ENCODE data around the gene ARRB1. TPM values are rescaled to one million over a fixed set of nuclear protein-coding genes. Genes with fewer than 3 reads are reported as not detected.
A peak's percentile ranks its signal among the peaks of the same experiment; 100 is the strongest.

ARRB1 gene
- total RNA-seq, 2 experiments from 2014 or later, result 42.6 to 69.3 TPM

GRCh38 chr11:75320643-75321042 is 30.8 kb downstream of the ARRB1 start:
- Mint-ChIP-seq H3K27me3 (no peaks in the 10 kb centered on the region), H3K27ac (no peak overlapping the region), H3K4me3 (no peak overlapping the region), H3K9me3 (ENCODE audit: low read depth) (no peaks in the 10 kb centered on the region), H3K36me3 (no peaks in the 10 kb centered on the region), H3K4me1 (peaks cover 16% of the 10 kb centered on the region)
- CTCF ChIA-PET, result no interaction called here
- DNase-seq, result no peak
- no peak for ATAC-seq

- no peak overlapping the region for H3K27ac Mint-ChIP-seq
- peaks cover 21% of the 10 kb centered on the region for H3K4me1 Mint-ChIP-seq
- no peak overlapping the region for H3K4me3 Mint-ChIP-seq
- CTCF ChIA-PET, result no interaction called here
- no peaks in the 10 kb centered on the region for H3K36me3 Mint-ChIP-seq
- H3K9me3 Mint-ChIP-seq (ENCODE audit: low read depth), result no peaks in the 10 kb centered on the region
- H3K27me3 Mint-ChIP-seq, result no peaks in the 10 kb centered on the region
- DNase-seq, result no peak
- no peak for ATAC-seq
These were observed 31.3 kb downstream of the ARRB1 start for GRCh38 chr11:75320046-75320618.

GRCh38 chr11:75319035-75319877 is 32.2 kb downstream of the ARRB1 start:
- Mint-ChIP-seq H3K4me3 (no peak overlapping the region), H3K9me3 (ENCODE audit: low read depth) (no peaks in the 10 kb centered on the region), H3K27me3 (no peaks in the 10 kb centered on the region), H3K4me1 (peaks cover 22% of the 10 kb centered on the region), H3K36me3 (no peaks in the 10 kb centered on the region), H3K27ac (no peak overlapping the region)
- peak; percentile 12 for ATAC-seq
- DNase-seq, result no peak
- CTCF ChIA-PET, result no interaction called here

GRCh38 chr11:75317446-75318122 is 33.9 kb downstream of the ARRB1 start:
- CTCF ChIA-PET, result interaction anchor here (0.7 to 0.8 kb wide), 2 partner anchors 9 to 151 kb away, joined by 3 read pairs; no protein-coding TSS in a partner anchor
- ATAC-seq (no peak), DNase-seq (no peak)
- Mint-ChIP-seq H3K27ac (no peak overlapping the region), H3K9me3 (ENCODE audit: low read depth) (no peaks in the 10 kb centered on the region), H3K36me3 (no peaks in the 10 kb centered on the region), H3K4me3 (no peak overlapping the region), H3K4me1 (peaks cover 10% of the 10 kb centered on the region), H3K27me3 (no peaks in the 10 kb centered on the region)

GRCh38 chr11:75315439-75315805 is 36.0 kb downstream of the ARRB1 start:
- Mint-ChIP-seq H3K27me3 (no peaks in the 10 kb centered on the region), H3K4me3 (no peak overlapping the region), H3K9me3 (ENCODE audit: low read depth) (no peaks in the 10 kb centered on the region), H3K36me3 (no peaks in the 10 kb centered on the region), H3K4me1 (peaks cover 11% of the 10 kb centered on the region), H3K27ac (no peak overlapping the region)
- no peak for DNase-seq
- CTCF ChIA-PET, result interaction anchor here (1.2 to 3.9 kb wide), 3 partner anchors 53 to 73 kb away, joined by 3 to 13 read pairs (median 4); no protein-coding TSS in a partner anchor
- no peak for ATAC-seq

GRCh38 chr11:75314771-75315438 is 36.6 kb downstream of the ARRB1 start:
- H3K4me1 Mint-ChIP-seq, result peaks cover 11% of the 10 kb centered on the region
- no peak overlapping the region for H3K27ac Mint-ChIP-seq
- no peak overlapping the region for H3K4me3 Mint-ChIP-seq
- no peaks in the 10 kb centered on the region for H3K27me3 Mint-ChIP-seq
- ATAC-seq, result no peak
- no peak for DNase-seq
- H3K36me3 Mint-ChIP-seq, result no peaks in the 10 kb centered on the region
- CTCF ChIA-PET, result interaction anchor here (1.2 to 3.9 kb wide), 2 partner anchors 52 to 73 kb away, joined by 3 to 13 read pairs; no protein-coding TSS in a partner anchor
- H3K9me3 Mint-ChIP-seq (ENCODE audit: low read depth), result no peaks in the 10 kb centered on the region

- Mint-ChIP-seq H3K36me3 (no peaks in the 10 kb centered on the region), H3K27ac (no peak overlapping the region), H3K4me3 (no peak overlapping the region), H3K4me1 (peaks cover 11% of the 10 kb centered on the region), H3K27me3 (no peaks in the 10 kb centered on the region), H3K9me3 (ENCODE audit: low read depth) (no peaks in the 10 kb centered on the region)
- CTCF ChIA-PET, result interaction anchor here (0.8 to 3.9 kb wide), 3 partner anchors 51 to 74 kb away, joined by 3 to 13 read pairs (median 3); no protein-coding TSS in a partner anchor
- no peak for DNase-seq
- no peak for ATAC-seq
These were observed 37.8 kb downstream of the ARRB1 start for GRCh38 chr11:75313513-75314272.

- H3K27ac Mint-ChIP-seq, result no peak overlapping the region
- no peaks in the 10 kb centered on the region for H3K36me3 Mint-ChIP-seq
- no peak overlapping the region for H3K4me3 Mint-ChIP-seq
- DNase-seq (no peak), ATAC-seq (no peak)
- CTCF ChIA-PET, result interaction anchor here (0.9 kb wide), 1 partner anchor 76 kb away, joined by 3 read pairs; no protein-coding TSS in a partner anchor
- H3K9me3 Mint-ChIP-seq (ENCODE audit: low read depth), result no peaks in the 10 kb centered on the region
- H3K4me1 Mint-ChIP-seq, result peaks cover 11% of the 10 kb centered on the region
- H3K27me3 Mint-ChIP-seq, result no peaks in the 10 kb centered on the region
These were observed 39.1 kb downstream of the ARRB1 start for GRCh38 chr11:75312346-75312745.

- ATAC-seq, result no peak
- H3K4me3 Mint-ChIP-seq, result no peak overlapping the region
- no peak overlapping the region for H3K27ac Mint-ChIP-seq
- DNase-seq, result no peak
- no peaks in the 10 kb centered on the region for H3K36me3 Mint-ChIP-seq
- no peaks in the 10 kb centered on the region for H3K27me3 Mint-ChIP-seq
- H3K4me1 Mint-ChIP-seq, result peaks cover 11% of the 10 kb centered on the region
- CTCF ChIA-PET, result interaction anchor here (0.9 kb wide), 1 partner anchor 77 kb away, joined by 3 read pairs; no protein-coding TSS in a partner anchor
- no peaks in the 10 kb centered on the region for H3K9me3 Mint-ChIP-seq (ENCODE audit: low read depth)
These were observed 39.6 kb downstream of the ARRB1 start for GRCh38 chr11:75311858-75312288.

GRCh38 chr11:75308986-75309385 is 42.5 kb downstream of the ARRB1 start:
- ATAC-seq, result no peak

GRCh38 chr11:75308116-75308515 is 43.3 kb downstream of the ARRB1 start:
- no peak for DNase-seq
- Mint-ChIP-seq H3K27me3 (no peaks in the 10 kb centered on the region), H3K9me3 (ENCODE audit: low read depth) (no peaks in the 10 kb centered on the region), H3K36me3 (no peaks in the 10 kb centered on the region), H3K4me1 (peaks cover 4% of the 10 kb centered on the region), H3K4me3 (no peak overlapping the region), H3K27ac (no peak overlapping the region)
- ATAC-seq, result no peak
- CTCF ChIA-PET, result interaction anchor here (1.0 to 2.0 kb wide), 2 partner anchors 28 to 243 kb away, joined by 3 to 8 read pairs; no protein-coding TSS in a partner anchor

More at GRCh38 chr11:75308986-75309385, 42.5 kb downstream of the ARRB1 start:
- Mint-ChIP-seq H3K4me1 (peaks cover 4% of the 10 kb centered on the region), H3K36me3 (no peaks in the 10 kb centered on the region), H3K9me3 (ENCODE audit: low read depth) (no peaks in the 10 kb centered on the region), H3K27me3 (no peaks in the 10 kb centered on the region), H3K27ac (no peak overlapping the region), H3K4me3 (no peak overlapping the region)
- CTCF ChIA-PET, result interaction anchor here (0.8 kb wide), 1 partner anchor 81 kb away, joined by 3 read pairs; no protein-coding TSS in a partner anchor
- DNase-seq, result no peak

GRCh38 chr11:75307058-75307457 is 44.4 kb downstream of the ARRB1 start:
- no peak overlapping the region for H3K4me3 Mint-ChIP-seq
- H3K27ac Mint-ChIP-seq, result no peak overlapping the region
- H3K27me3 Mint-ChIP-seq, result no peaks in the 10 kb centered on the region
- CTCF ChIA-PET, result interaction anchor here (0.6 to 2.0 kb wide), 3 partner anchors 22 to 78 kb away, joined by 3 to 8 read pairs (median 3); no protein-coding TSS in a partner anchor
- DNase-seq, result no peak
- no peaks in the 10 kb centered on the region for H3K9me3 Mint-ChIP-seq (ENCODE audit: low read depth)
- no peak for ATAC-seq
- H3K4me1 Mint-ChIP-seq, result no peaks in the 10 kb centered on the region
- H3K36me3 Mint-ChIP-seq, result no peaks in the 10 kb centered on the region
